GM19035 (cell line): Measurements from ENCODE around the gene TP73.

Experiments
- ATAC-seq: cut with Tn5 transposase; IDR thresholded peaks from one replicate; pipeline ENCODE4 v1.9.1; 2021; ENCODE audit not compliant: unreplicated experiment

The TP73 gene

DNA sequence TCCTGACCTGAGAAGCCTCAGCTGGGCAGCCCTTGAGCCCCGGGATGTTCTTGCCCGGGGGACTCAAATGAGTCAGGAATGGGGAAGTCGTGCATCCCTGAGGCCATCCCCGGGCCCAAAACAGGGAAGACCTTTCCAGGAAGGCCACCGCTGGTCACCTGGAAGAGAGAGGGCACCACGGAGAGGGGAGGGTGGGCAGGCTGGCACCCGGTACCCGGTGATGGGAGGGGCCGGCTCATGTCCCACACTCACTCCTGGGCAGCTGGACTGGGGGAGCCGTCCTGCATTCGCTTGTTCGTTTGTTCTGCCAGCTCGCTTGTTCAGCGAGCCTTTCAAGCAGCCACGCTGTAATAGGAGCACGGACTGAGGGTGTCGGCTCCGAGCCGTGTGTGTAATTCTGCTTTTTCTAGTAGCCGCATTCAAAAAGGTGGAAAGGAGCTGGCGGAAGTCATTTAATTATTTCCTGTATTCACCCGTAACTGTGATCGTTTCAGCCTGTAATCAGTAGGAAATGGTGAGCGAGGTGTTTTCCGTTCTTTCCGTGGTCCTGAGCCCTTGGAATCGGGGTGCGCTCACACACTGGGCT is 51.6 kb downstream of the TP73 start:
- no peak for ATAC-seq

DNA sequence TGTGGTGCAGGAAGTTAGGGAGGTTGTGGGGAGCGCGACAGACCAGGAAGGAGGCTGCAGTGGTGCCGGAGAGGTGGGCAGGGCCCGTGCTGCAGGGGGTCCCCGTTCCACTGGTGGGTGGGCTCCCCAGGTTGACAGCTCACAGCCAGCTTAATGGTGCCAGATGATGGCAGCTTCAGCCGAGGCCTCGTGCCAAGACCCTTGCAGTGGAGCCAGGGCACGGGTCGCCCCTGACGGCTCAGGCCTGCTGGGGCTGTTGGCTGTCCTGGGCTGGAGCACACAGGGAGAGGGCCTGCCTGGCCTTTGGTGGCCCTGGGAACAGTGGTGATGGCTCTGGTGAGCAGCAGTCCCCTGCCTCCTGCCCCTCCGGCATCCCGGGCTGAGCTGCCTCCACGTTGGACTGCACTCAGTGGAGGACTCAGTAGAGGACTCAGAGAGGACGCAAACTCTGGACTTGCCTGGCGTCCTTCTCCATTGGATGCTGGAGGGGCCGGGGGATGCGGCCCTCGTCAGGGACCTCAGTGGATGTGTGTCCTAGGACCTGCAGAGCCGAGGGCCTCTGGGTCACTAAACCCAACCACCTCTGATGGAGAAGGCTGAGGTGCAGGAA is 53.1 kb downstream of the TP73 start:
- no peak for ATAC-seq

DNA sequence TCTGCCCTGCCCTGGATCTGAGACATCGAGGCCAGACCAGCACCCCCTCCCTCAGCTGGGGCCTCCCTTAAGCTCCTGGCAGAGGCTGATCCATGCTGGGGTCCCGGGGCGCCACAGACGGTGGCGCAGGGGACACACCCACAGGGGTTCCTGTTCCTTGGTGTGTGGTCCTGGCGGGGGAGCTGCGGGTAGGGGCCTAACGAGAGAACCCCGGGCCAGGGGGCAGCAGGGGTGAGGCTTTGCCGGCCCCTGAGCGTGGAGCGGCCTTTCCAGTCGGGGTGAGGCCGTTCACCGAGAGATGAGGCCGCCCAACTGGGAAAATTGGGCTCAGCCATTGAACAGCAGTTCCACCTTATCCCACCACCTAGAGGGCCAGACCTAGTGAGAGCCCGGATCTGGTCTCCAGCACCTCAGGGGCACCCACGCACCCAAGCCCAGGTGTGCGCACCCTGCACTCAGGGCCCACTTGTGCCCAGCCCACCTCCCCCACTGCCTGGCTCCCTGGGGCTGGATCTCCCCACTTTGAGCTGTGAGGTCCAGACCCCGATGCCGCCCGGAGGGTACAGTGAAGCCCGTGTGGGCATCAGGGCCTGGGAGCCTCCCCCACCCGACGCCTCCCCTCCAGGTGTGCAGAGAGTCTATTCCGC is 54.5 kb downstream of the TP73 start:
- no peak for ATAC-seq

DNA sequence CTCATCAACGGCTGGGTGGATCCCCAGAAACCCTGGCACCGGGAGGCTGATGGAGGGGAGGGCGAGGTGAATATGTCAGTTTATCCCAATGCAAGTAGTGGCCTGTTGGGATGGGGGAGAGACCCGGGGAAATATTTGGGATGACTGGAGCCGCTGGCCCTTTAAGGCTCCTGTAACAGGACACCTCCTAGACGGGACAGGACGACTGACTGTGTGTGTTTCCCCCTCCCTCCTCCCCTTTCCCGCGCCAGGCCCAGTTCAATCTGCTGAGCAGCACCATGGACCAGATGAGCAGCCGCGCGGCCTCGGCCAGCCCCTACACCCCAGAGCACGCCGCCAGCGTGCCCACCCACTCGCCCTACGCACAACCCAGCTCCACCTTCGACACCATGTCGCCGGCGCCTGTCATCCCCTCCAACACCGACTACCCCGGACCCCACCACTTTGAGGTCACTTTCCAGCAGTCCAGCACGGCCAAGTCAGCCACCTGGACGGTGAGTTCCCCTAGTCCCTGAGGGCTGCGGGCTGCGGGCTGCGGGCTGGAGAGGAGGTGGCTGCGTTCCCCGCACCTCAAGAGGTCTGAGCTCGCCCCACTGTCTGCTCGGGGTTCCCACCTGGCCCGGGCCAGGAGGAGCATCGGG is 55.1 kb downstream of the TP73 start:
- no peak for ATAC-seq

DNA sequence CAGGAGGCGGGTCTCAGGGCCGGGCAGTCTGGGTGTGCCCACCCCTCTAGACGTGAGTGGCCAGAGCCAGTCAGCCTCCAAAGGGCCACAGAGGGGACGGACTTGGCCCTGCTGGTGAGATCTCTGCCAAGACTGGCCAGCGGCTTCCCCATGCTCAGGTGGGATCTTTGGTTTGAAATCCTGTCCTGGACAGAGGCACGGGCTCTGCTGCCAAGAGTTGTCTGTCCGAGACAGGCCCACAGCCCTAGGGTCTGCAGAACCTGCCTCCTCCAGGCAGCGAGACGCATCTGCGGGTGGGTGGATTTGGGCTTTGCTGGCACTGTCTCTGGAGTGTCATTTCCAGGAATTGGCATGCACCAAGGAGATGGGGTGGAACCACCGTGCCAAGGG is 55.6 kb downstream of the TP73 start:
- no peak for ATAC-seq

DNA sequence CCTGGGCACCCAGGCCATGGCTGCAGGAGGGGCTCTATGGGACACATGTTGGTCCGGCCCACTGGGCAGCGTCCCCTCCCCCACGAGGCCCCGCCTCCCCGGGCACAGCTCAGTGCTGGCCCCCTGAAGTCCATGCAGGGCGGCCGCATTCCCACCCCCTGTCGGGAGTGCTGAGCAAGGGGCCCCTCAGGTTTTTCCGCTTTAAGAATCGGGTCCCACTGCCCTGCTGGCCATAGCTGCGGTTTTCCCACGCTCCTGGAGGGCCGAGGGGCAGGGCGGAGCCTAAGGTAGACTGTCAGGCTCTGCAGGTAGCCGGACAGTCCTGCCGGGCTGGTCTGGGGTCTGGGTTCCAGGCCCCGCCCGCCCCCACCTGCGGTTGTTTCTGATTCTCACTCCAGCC is 56.5 kb downstream of the TP73 start:
- ATAC-seq = no peak

DNA sequence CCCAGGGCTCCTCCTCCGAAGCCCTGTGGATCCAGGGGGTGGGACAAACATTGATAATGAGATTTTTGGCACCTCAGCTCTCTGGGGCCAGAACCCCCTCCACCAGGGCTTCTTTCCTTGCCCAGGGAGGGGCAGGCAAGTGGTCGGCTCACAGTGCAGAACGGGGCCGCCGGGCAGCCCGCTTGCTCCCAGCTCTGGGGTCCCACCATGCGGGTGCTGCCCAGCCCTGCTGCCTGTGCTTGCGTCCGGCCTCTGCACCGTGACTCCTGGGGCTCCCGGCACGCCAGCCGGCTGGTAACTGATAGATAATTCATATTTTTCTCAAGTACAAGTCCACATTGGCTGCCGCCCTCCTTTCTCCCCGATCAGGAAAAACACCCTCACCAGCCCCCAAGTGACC is 57.9 kb downstream of the TP73 start:
- no peak for ATAC-seq

DNA sequence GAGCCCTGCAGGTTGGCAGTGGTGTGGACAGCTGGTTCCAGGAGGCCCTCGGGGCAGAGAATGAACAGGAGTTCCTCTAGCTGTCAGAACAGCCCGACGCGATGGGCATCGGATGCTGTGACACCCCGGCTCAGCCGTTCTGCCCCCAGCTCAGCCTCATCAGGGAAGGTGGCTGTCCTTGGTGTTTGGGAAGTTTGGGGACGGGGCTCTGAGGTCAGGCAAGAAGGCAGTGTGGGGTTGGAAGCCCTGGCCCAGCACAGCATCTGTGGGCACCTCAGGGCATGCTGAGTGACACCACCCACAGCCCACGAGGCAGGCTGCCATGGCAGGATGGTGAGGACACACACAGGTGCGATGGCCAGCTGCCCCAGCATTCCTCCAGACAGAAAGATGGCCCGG is 59.1 kb downstream of the TP73 start:
- ATAC-seq = no peak

DNA sequence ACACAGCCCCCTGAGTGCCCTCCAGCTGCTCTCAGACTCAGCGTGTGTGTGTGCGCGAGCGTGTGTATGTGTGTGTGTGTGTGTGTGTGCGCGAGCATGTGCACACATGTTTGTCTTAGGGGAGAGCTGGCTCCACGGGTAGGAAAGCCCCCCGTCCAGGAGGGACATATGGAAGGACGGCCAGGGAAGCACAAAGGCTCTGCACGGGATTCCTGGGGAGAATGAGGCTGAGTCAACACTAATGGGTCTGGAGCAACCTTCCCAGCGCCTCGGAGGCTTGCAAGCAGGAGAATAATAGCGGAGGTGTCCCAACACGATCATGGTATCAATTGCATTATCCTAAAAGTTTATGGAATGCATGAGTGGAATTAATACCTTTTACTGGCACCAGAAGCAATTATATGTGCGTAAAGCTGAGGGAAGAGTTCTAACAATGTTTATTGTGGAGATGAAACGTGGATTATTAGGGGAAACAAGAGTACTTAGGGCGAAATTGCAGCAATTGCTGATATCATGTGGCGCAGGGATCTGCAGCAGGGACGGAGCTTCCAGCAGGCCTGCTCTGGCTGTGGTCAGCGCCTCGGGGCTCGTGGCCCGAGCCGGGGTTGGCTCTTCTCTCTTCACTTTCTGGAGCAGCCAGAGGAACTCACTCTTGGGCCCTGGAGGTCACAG is 59.6 kb downstream of the TP73 start:
- ATAC-seq = no peak

DNA sequence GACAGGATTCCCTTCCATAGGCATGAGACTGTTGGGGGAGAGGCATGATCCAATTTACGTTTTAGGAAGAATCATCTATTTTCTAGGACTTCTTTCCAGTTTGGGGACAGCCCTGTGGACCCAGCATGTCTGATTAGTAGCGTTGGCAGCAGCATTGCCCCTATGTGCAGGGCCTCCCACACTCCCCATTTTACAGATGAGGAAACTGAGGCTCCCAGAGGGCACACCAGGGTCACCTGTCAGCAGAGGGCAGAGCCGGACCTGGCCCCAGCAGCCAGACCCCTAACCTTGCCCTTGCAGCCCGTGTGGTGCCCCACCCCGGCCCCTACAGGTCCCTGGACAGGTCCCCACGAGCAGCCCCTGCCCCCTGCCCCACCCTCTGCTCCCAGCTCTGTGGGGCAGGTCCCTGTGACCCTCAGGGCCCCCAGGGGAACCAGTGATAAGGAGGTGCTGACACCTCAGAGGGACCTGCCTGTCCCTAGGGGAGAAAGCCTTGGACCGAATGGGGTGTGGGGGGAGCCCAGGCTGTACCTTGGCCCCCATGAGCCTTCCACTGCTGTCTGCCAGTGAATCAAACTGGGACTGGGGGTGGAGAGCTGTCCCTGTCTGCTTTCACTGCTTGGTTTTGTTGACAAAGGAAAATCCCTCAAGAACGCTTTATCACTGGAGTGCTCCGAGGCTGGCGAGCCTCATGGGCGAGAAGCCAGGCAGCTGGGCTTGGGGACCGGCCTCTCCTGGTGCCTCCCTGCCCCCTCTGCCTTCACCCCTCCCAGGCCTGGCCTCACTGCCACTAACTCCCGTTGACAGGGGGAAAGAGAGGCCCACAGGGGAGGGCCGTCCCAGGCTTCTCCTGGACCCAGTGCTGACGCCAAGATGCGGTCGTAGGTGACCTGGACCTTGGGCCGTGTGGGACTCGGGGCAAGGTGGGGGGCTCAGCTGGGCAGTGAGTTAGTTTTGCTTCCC is 60.5 kb downstream of the TP73 start:
- no peak for ATAC-seq

DNA sequence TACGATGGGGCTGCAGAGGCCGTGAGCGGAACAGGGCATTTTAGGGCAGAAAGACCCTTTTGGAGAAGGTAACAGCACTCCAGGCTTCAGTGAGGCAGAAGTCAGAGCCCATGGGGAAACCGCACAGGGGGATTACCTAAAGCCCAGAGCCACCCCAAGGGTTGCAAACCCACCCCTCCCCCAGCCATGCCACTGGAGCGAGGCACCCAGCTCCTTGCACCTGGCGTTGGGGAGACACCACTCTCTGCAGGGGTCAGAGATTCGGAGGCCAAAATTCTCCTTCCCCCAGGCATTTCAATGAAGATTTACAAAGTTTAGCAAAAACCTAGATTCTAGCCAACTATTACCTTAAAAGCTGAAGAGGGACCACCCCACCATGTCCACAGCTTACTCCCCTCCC is 61.5 kb downstream of the TP73 start:
- ATAC-seq = no peak

DNA sequence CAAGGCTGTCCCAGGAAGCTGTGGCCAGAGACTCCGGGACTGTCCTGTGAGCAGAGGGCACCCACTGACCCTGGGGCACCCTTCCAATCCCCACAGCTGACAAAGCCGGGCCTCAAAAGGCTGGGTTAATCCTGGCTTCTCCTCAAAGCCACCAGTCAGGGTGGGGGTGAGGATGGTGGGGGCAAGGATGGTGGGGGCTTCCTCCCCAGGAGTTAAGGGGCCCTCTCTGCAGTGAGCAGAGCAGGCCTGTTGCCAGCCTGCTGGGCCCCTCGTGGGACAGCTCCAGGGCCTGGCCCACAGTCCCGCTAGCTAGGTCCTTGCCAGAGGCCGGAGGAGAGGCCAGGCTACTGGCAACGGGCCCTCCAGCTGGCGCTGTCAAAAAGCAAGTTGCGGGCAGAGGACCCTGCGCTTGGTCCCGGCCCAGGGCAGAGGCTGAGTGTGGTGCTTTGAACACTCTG is 62.0 kb downstream of the TP73 start:
- no peak for ATAC-seq

DNA sequence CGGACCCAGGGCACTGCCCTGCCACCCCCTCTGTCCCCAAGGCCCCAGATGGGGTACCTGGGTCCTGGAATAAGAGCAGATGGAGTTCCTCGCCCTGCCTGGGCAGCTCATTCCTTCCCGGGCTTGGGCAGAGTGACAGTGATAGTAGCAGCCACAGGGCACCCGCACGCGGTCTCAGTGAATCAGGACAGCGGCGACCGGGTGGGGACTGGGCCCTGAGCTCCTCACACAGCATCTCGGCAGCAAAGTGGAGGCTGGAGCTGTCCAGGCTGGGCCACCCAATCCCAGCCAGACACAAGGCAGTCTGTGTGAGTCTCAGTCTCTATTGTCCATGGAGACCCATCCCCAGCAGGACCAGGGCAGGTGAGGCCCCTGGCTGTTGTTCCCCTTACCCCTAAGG is 62.5 kb downstream of the TP73 start:
- no peak for ATAC-seq

DNA sequence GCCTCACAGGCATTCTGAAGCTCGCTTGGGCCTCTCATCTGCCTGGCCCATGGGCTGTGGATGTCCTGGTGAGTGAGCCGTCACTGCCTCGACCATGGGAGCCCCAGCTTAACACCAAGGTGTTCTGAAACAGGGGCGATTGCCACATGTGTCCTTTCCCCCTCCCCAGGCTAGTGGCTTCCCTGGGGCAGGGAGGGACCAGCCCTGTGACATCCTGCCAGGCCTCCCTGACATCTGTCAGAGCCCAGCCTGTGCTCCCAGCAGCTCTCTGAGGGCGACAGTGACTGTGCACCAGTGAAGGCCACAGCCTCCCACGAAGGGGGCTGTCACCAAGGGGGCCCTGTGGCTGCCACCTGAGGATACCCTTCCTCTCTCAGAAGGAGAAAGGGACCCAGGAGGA is 64.0 kb downstream of the TP73 start:
- no peak for ATAC-seq

DNA sequence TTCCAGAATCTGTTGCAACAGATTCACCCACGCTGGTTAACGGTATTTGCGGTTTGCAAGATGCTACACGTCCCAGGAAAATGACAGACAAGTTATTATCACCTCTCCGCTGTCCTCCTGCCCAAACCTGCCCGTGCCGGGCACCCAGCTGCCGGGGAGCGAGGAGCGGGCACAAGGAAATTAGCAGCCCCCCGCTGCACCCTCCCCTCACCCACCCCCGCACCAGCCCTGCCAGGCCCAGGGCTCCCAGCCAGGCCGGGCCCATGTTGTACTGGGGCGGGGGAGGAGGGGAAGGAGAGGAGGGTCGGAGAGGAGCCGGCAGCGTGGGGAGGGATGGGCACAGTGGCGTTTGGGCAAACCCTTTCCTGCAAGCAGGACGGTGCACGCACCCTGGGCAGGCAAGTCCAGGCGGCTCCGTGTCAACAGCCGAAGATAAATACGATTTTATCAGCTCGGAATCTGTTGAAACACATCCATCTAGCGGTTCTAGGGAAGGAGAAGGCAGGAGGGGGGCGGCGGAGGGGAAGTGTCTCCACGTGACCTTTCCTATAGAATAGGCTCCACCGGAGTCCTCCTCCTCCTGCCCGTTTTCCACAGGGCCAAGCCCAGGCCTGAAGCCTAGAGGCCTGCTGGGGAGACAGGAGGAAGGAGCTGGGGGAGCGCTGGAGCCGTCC is 64.9 kb downstream of the TP73 start:
- no peak for ATAC-seq

DNA sequence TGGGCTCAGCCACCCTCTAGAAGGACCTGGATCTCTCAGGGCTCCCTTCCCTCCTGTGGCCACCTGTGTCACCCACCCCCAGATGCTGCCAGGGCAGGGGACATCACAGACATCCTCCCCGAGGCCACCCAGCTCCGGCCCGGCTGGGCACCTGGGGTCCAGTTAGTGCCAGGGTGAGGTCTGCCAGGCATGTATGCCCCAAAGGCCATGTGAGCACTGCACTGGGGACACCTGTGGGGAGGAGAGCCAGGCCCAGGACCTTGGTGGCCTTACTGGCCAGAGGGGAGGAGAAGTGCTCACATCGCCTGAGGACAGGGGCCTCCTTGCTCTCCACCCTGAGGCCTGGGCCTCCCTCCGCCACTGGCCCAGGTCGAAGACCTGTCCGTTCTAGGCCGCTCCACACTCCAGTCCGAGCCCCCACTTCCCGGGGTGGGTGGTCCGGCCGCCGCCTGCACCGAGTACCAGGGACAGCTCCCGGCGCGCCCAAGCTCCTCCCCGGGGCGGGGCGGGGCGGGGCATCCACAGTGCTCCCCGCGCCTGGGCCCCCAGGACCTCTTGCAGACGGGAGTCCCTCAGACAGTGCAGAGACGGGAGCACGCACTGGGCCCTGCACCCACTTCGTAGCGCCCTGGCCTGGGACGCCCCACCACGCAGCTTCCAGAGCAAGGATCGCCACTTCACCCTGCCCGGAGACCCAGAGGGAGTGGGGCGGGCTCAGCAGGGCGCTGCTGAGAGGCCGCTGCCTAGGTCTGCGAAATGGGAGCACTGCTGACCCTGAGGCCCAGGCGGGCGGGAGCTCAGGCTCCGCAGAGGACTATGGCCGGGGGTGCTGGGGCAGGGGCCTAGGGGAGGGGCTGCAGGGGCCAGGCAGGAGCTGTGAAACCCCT is 65.6 kb downstream of the TP73 start:
- ATAC-seq = no peak

DNA sequence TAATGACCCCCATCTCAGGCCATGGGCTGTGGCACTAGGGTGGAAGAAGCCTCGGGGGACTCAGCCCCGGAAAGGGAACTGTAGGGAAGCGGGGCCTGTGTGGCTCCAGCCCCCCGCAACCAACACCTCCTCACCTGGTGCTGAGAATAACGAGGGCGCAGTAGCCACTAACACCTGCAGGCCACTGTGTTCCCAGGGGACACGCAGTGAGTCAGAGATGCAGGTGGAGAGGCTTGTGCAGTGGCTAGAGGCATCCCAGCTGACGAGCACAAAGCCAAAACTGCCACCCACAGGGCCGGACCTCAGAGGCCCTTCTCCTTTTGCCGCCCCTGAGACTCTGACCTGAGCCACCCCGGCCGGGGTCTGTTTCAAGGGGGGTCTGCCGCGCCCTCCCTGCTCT is 66.4 kb downstream of the TP73 start:
- no peak for ATAC-seq

DNA sequence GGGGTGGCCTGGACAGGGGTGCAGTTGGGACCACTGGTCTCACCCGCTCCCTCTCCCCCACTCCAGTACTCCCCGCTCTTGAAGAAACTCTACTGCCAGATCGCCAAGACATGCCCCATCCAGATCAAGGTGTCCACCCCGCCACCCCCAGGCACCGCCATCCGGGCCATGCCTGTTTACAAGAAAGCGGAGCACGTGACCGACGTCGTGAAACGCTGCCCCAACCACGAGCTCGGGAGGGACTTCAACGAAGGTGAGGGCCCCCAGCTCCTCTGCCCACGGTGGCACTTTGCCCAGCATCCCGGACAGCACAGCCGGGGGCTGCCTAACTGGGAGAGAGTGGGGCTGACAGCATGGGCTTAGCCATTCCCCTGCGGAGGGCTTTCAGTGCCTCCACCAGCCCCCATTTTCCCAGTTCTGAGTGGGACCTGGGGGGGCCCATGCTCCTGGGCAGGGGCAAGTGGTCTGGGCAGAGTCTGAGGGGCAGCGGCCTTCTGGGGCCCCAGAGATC is 69.7 kb downstream of the TP73 start:
- ATAC-seq = no peak

DNA sequence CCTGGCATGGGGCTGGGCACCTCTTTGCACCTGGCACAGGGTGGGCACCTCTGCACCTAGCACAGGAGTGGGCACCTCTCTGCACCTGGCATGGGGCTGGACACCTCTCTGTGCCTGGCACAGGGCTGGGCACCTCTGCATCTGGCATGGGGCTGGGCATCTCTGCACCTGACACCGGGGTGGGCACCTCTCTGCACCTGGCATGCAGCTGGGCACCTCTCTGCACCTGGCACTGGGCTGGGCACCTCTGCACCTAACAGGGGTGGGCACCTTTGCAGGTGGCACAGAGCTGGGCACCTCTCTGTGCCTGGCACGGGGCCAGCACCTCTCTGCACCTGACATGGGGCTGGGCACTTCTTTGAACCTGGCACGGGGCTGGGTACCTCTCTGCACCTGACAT is 70.5 kb downstream of the TP73 start:
- no peak for ATAC-seq
